Effector memory CD4-positive, alpha-beta T cell (primary cell): Measurements from ENCODE around the gene DHRS9.
"Not testable (repeated sequence)": the region's sequence is repeated elsewhere in the genome, so short reads cannot be mapped to it uniquely, and the experiment has no call there.

Source experiments
- DNase-seq, 3 donors: peaks; one replicate each; pipeline ENCODE4 v3.0.0-alpha.2; 2020
- H3K27ac ChIP-seq: 2 replicates; pipeline ENCODE4 v1.7.0; 2013; ENCODE audit warnings: mild to moderate bottlenecking, low read length, moderate library complexity; ENCODE audit not compliant: insufficient read depth, poor library complexity, severe bottlenecking
- H3K27me3 ChIP-seq: replicated peaks from 2 replicates; pipeline ENCODE4 v1.7.0; 2013; ENCODE audit warnings: mild to moderate bottlenecking, low read length; ENCODE audit not compliant: insufficient read depth, control insufficient read depth, poor library complexity, severe bottlenecking
- H3K36me3 ChIP-seq: 2 replicates; pipeline ENCODE4 v1.7.0; 2013; ENCODE audit warnings: mild to moderate bottlenecking, low read length, moderate library complexity; ENCODE audit not compliant: control insufficient read depth, insufficient read depth
- H3K4me1 ChIP-seq: 2 replicates; pipeline ENCODE4 v1.7.0; 2013; ENCODE audit warnings: low read length, mild to moderate bottlenecking; ENCODE audit not compliant: control insufficient read depth, insufficient read depth, poor library complexity, severe bottlenecking
- H3K4me3 ChIP-seq: 2 replicates; pipeline ENCODE4 v1.7.0; 2013; ENCODE audit warnings: low read length, low read depth, mild to moderate bottlenecking; ENCODE audit not compliant: insufficient read depth, poor library complexity, severe bottlenecking
- H3K9me3 ChIP-seq: 2 replicates; pipeline ENCODE4 v1.7.0; 2013; ENCODE audit warnings: mild to moderate bottlenecking, low read length, moderate library complexity; ENCODE audit not compliant: control insufficient read depth

The DHRS9 gene

GRCh38 chr2:169038338-169038757, 31.0 kb upstream of the DHRS9 start:
- DNase-seq: no peak
- no peaks in the 10 kb centered on the region for H3K4me1 ChIP-seq
- no peaks in the 10 kb centered on the region for H3K9me3 ChIP-seq
- no peak overlapping the region for H3K4me3 ChIP-seq
- no peaks in the 10 kb centered on the region for H3K27me3 ChIP-seq
- H3K27ac ChIP-seq: no peak overlapping the region
- H3K36me3 ChIP-seq: no peaks in the 10 kb centered on the region

- no peaks in the 10 kb centered on the region for H3K27me3 ChIP-seq
These were observed 29.7 kb upstream of the DHRS9 start for GRCh38 chr2:169039702-169040101.

GRCh38 chr2:169041594-169041993, 27.8 kb upstream of the DHRS9 start:
- no peaks in the 10 kb centered on the region for H3K9me3 ChIP-seq

More at GRCh38 chr2:169039702-169040101, 29.7 kb upstream of the DHRS9 start:
- no peaks in the 10 kb centered on the region for H3K9me3 ChIP-seq
- H3K4me1 ChIP-seq: no peaks in the 10 kb centered on the region
- no peak overlapping the region for H3K4me3 ChIP-seq
- DNase-seq: no peak
- H3K36me3 ChIP-seq: no peaks in the 10 kb centered on the region
- no peak overlapping the region for H3K27ac ChIP-seq

DNA sequence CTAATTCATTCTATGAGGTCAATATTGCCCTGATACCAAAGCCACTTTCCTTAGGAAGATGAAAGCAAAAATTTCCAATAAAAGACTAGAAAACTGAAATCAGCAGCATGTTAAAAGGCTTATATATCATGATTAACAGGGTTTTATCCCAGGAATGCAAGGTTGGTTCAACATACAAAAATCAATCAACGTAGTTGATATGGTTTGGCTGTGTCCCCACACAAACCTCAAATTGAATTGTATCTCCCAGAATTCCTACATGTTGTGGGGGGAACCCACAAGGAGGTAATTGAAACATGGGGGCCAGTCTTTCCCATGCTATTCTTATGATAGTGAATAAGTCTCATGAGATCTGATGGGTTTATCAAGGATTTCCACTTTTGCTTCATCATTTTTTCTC, 26.5 kb upstream of the DHRS9 start:
- Histone ChIP-seq H3K27ac (no peak overlapping the region), H3K27me3 (no peaks in the 10 kb centered on the region), H3K9me3 (no peaks in the 10 kb centered on the region), H3K36me3 (no peaks in the 10 kb centered on the region), H3K4me3 (no peak overlapping the region), H3K4me1 (no peaks in the 10 kb centered on the region)
- no peak for DNase-seq

More at GRCh38 chr2:169041594-169041993, 27.8 kb upstream of the DHRS9 start:
- H3K4me1 ChIP-seq: no peaks in the 10 kb centered on the region
- no peaks in the 10 kb centered on the region for H3K27me3 ChIP-seq
- DNase-seq: no peak
- H3K36me3 ChIP-seq: no peaks in the 10 kb centered on the region
- H3K27ac ChIP-seq: no peak overlapping the region
- no peak overlapping the region for H3K4me3 ChIP-seq

DNA sequence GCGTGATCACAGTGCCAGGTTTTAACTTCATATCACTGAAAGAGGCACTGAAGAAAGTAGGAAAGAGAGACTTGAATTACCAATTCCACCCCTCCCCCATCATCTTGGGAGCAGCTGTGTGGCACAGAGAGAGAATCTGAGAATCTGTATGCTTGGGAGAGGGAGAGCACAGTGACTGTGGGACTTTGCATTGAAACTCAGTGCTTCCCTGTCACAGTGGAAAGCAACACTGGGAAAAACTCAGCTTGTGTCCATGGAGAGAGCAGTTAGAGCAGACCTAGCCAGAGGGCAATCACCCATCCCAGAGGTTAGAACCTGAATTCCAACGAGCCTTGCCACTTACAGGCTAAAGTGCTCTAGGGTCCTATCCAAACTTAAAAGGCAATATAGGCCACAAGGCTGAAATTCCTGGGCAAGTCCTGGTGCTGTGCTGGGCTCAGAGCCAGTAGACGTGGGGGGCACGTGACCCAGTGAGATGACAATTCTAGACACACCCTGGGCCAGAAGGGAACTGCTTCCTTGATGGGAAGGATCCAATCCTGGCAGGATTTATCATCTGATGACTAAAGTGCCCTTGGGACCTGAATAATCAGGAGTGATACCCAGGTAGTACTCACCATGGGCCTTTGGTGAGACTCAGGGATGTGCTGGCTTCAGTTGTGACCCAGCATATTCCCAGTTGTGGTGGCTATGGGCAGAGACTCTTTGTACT, 22.8 kb upstream of the DHRS9 start:
- Histone ChIP-seq H3K36me3 (no peaks in the 10 kb centered on the region), H3K27me3 (no peaks in the 10 kb centered on the region), H3K27ac (no peak overlapping the region), H3K9me3 (no peaks in the 10 kb centered on the region), H3K4me1 (no peaks in the 10 kb centered on the region), H3K4me3 (no peak overlapping the region)
- DNase-seq: no peak

DNA sequence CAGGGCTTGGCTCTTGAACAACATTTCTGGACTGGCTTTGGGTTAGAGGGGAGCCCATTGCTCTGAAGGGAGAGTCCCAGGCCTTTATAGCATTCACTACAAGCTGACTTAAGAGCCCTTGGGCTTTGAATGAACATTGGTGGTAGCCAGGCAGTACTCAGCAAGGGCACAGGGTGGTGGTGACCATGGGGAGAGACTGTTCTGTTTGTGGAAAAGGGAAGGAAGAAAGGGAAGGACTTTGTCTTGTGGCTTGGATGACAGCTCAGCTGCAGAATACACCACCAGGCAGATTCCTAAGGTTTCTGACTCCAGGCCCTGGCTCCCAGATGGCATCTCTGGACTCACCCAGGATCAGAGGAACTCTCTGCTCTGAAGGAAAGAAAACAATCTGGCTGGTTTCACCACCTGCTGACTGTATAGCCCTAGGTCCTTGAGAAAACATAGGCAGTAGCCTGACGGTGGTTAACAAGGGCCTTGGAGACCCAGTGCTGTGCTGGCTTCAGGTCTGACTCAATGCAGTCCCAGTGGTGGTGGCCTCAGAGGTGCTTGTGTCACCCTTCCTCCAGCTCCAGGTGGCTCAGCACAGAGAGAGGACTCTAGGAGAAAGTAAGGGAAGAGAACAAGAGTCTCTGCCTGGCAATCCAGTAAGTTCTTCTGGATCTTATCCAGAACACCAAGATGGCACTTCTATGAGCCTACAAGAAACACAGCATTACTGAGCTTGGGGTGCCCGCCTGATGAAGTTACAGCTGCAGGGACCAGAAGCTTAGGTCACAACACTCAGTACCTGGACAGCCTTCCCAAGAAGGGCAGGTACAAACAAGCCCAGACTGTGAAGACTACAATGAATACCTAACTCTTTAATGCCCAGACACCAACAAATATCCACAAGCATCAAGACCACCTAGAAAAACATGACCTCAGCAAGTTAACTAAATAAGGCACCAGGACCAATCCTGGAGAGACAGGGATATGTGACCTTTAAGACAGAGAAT, 21.8 kb upstream of the DHRS9 start:
- H3K4me3 ChIP-seq: no peak overlapping the region
- no peaks in the 10 kb centered on the region for H3K9me3 ChIP-seq
- no peaks in the 10 kb centered on the region for H3K36me3 ChIP-seq
- no peaks in the 10 kb centered on the region for H3K4me1 ChIP-seq
- no peaks in the 10 kb centered on the region for H3K27me3 ChIP-seq
- no peak overlapping the region for H3K27ac ChIP-seq
- DNase-seq: no peak

DNA sequence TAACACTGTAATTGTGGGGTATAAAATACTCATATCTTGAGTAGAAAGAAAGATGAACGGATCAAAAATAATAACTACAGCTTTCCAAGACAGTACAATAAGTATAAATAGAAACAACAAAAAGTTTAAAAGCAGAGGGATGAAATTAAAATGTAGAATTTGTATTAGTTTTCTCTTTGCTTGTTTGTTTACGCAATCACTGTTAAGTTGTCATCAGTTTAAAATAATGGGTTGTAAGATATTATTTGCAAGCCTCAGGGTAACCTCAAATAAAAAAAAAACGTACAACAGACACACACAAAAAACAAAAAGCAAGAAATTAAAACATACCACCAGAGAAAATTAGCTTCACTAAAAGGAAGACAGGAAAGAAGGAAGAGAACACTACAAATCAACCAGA, 20.2 kb upstream of the DHRS9 start:
- H3K4me3 ChIP-seq: no peak overlapping the region
- no peak for DNase-seq
- H3K4me1 ChIP-seq: no peaks in the 10 kb centered on the region
- H3K27me3 ChIP-seq: no peaks in the 10 kb centered on the region
- no peak overlapping the region for H3K27ac ChIP-seq
- no peaks in the 10 kb centered on the region for H3K9me3 ChIP-seq
- no peaks in the 10 kb centered on the region for H3K36me3 ChIP-seq

DNA sequence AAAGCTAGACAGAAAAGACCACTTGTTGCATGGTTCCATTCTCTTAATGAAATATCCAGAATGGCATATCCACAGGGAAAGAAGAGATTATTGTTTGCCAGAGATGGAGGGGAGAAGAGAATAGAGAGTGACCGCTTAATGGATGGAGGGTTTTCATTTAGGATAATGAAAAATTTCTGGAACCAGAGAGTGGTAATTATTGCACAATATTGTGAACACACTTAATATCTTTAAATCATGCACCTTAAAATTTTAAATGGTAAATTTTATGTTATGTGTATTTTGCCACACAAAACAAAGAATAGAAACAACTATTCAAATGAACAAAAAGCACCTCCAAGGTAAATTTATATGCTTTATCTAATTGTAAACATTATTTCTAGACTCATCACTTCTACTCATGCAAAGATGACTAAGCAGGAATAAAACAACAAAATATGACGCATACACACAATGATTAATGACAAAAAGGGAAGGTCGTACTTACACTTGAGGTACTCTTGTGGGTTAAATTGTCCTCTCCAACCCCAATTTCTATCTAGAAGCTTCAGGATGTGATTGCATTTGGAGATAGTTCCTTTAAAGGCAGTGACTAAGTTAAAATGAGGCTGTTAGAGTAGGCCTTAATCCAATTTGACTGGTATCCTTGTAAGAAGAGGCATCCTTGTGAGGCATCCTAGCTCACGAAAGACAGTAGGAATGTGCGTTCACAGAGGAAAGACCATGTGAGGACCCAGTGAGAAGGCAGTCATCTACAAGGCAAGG, 18.7 kb upstream of the DHRS9 start:
- H3K27ac ChIP-seq: no peak overlapping the region

DNA sequence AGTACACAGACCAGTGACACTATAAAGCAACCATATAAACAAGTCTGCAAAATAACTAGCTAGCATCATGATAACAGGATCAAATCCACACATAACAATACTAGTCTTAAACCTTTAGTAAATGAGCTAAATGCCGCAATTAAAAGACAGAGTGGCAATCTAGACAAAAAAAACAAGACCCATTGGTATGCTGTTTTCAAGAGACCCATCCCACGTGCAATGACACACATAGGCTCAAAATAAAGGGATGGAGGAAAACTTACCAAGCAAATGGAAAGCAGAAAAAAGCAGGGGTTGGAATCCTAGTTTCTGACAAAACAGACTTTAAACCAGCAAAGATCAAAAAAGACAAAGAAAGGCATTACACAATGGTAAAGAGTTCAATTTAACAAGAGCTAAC, 14.8 kb upstream of the DHRS9 start:
- DNase-seq, H3K4me3 ChIP-seq, H3K27ac ChIP-seq, H3K36me3 ChIP-seq, H3K4me1 ChIP-seq, H3K9me3 ChIP-seq, H3K27me3 ChIP-seq: not testable (repeated sequence)

More for the DNA sequence above, 18.7 kb upstream of the DHRS9 start:
- Histone ChIP-seq H3K4me3 (no peak overlapping the region), H3K9me3 (peaks cover 4% of the 10 kb centered on the region), H3K27me3 (no peaks in the 10 kb centered on the region), H3K4me1 (no peaks in the 10 kb centered on the region), H3K36me3 (no peaks in the 10 kb centered on the region)
- no peak for DNase-seq
